ENCODE results near the gene LRMDA.

DNA sequence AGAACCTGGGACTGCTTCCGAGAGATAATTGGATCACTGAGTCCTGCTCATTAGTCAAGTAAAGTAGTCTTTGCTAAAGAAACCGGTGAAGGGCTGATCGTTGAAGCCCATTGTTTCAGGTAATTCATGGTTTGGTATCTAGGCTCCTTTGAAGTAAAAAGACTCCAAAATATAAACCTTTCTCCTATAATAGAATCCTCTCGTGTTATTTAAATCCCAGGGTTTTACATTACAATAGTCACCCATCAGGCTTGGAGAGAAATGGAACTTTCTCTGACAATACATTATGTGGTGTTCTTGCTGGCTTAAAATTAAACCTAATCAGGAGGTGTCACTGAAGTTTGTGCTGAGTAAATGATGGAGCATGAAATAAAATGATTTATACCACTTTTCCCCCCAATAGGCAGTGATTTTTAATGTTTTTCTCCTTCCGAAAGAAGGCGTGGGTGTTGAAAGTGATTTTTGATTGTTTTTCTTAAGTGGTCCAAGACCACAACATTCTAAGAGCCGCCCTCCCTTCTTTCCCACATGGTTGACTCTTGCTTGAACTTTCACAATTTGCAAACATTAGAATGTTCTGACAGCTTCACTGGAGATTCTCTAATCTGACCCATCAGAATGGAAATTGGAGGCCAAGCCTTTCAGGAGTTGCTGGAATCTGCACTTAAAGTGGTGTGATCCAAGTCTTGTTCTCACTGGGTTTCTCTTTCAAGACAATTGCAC is 44.2 kb downstream of the LRMDA start:
- TF ChIP-seq POLR2A (IDR thresholded peaks at IDR 0.05), result no peak
- TF ChIP-seq, protein P1, sequence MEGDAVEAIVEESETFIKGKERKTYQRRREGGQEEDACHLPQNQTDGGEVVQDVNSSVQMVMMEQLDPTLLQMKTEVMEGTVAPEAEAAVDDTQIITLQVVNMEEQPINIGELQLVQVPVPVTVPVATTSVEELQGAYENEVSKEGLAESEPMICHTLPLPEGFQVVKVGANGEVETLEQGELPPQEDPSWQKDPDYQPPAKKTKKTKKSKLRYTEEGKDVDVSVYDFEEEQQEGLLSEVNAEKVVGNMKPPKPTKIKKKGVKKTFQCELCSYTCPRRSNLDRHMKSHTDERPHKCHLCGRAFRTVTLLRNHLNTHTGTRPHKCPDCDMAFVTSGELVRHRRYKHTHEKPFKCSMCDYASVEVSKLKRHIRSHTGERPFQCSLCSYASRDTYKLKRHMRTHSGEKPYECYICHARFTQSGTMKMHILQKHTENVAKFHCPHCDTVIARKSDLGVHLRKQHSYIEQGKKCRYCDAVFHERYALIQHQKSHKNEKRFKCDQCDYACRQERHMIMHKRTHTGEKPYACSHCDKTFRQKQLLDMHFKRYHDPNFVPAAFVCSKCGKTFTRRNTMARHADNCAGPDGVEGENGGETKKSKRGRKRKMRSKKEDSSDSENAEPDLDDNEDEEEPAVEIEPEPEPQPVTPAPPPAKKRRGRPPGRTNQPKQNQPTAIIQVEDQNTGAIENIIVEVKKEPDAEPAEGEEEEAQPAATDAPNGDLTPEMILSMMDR (IDR thresholded peaks at IDR 0.05), result no peak
